IMR-90 (cell line): ENCODE results near the gene HES1. TPM values are rescaled to one million over a fixed set of nuclear protein-coding genes. Genes with fewer than 3 reads are reported as not detected.

Experiments used
- ATAC-seq: fragments of 200-7000 bp; cut with Tn5 transposase; 2 replicates; pipeline ENCODE4 v1.9.1; 2020; ENCODE audit warnings: low read depth, mild to moderate bottlenecking, moderate library complexity
- BruUV-seq: library from RNA; stranded (reverse); fragments of 400-500 nt; replicated peaks from 2 replicates; lab custom pipeline; 2021; lab: Mats Ljungman, UMichigan
- CTCF ChIA-PET: fragments of 300-600 bp; formaldehyde crosslinking; extraction: SDS; loops from one replicate; lab custom pipeline; 2021; ENCODE audit warnings: antibody characterized with exemption; lab: Yijun Ruan, JAX
- POLR2A ChIA-PET: fragments of 300-600 bp; sonication (Branson Sonifier 250); formaldehyde crosslinking; loops from one replicate; lab custom pipeline; 2022; ENCODE audit warnings: antibody characterized with exemption; ENCODE audit not compliant: unreplicated experiment; lab: Charles Lee
- DNase-seq: peaks from one replicate; pipeline ENCODE4 v3.0.0; 2013
- H2AFZ ChIP-seq: replicated peaks from 2 replicates; pipeline ENCODE3; 2013; ENCODE audit warnings: low read length, mild to moderate bottlenecking; ENCODE audit not compliant: poor library complexity
- H2AK5ac ChIP-seq: 2 replicates; pipeline ENCODE4 v1.6.1; 2013; ENCODE audit warnings: low read depth, low read length, inconsistent platforms
- H2AK9ac ChIP-seq: replicated peaks from 2 replicates; pipeline ENCODE3; 2013; ENCODE audit warnings: mild to moderate bottlenecking, low read depth, low read length, moderate library complexity; ENCODE audit not compliant: poor library complexity
- H2BK120ac ChIP-seq: 2 replicates; pipeline ENCODE4 v1.6.1; 2013; ENCODE audit warnings: low read depth, low read length, inconsistent platforms
- H2BK15ac ChIP-seq: 3 replicates; pipeline ENCODE4 v1.6.1; 2013; ENCODE audit warnings: low read depth, low read length, inconsistent platforms
- H2BK20ac ChIP-seq: 2 replicates; pipeline ENCODE4 v1.6.1; 2013; ENCODE audit warnings: low read depth, mild to moderate bottlenecking, inconsistent platforms, low read length, moderate library complexity
- H2BK5ac ChIP-seq: 2 replicates; pipeline ENCODE4 v1.6.1; 2013; ENCODE audit warnings: mild to moderate bottlenecking, low read depth, low read length, inconsistent platforms; ENCODE audit not compliant: poor library complexity, severe bottlenecking
- H3K14ac ChIP-seq: replicated peaks from 2 replicates; pipeline ENCODE4 v1.6.1; 2013; ENCODE audit warnings: low read depth, low read length, inconsistent platforms
- H3K18ac ChIP-seq: 2 replicates; pipeline ENCODE4 v1.6.1; 2013; ENCODE audit warnings: low read depth, low read length, control low read depth
- H3K23ac ChIP-seq: 2 replicates; pipeline ENCODE4 v1.6.1; 2013; ENCODE audit warnings: low read depth, low read length, inconsistent platforms
- H3K27ac ChIP-seq: 2 replicates; pipeline ENCODE4 v1.5.1; 2013; ENCODE audit warnings: mild to moderate bottlenecking, control low read depth, low read length; ENCODE audit not compliant: insufficient read depth
- H3K27me3 ChIP-seq: 2 replicates; pipeline ENCODE4 v1.6.1; 2013; ENCODE audit warnings: low read length; ENCODE audit not compliant: control insufficient read depth, insufficient read depth
- H3K36me3 ChIP-seq: 2 replicates; pipeline ENCODE4 v1.6.1; 2013; ENCODE audit warnings: low read length, mixed read lengths; ENCODE audit not compliant: control insufficient read depth, insufficient read depth
- H3K4ac ChIP-seq: 2 replicates; pipeline ENCODE4 v1.6.1; 2013; ENCODE audit warnings: low read depth, low read length, inconsistent platforms
- H3K4me1 ChIP-seq: 2 replicates; pipeline ENCODE4 v1.6.1; 2013; ENCODE audit warnings: low read length, mixed read lengths; ENCODE audit not compliant: control insufficient read depth, insufficient read depth
- H3K4me2 ChIP-seq: 2 replicates; pipeline ENCODE4 v1.6.1; 2013; ENCODE audit warnings: low read depth, mild to moderate bottlenecking, control low read depth, low read length, moderate library complexity
- H3K4me3 ChIP-seq: 2 replicates; pipeline ENCODE4 v1.5.1; 2013; ENCODE audit warnings: low read depth, mild to moderate bottlenecking, control low read depth, low read length, moderate library complexity; ENCODE audit not compliant: insufficient read depth
- H3K56ac ChIP-seq: 2 replicates; pipeline ENCODE4 v1.6.1; 2013; ENCODE audit warnings: low read length, inconsistent platforms; ENCODE audit not compliant: insufficient read depth; ENCODE audit errors: extremely low read depth
- H3K79me1 ChIP-seq, 2 experiments: 2 replicates each; pipeline ENCODE4 v1.6.1; 2013; ENCODE audit warnings: low read length in 2 of 2, inconsistent platforms in 1 of 2, low read depth in 1 of 2
- H3K9ac ChIP-seq: 2 replicates; pipeline ENCODE4 v1.6.1; 2013; ENCODE audit warnings: low read depth, low read length, control low read depth
- H3K9me1 ChIP-seq: 2 replicates; pipeline ENCODE4 v1.6.1; 2013; ENCODE audit warnings: low read length, inconsistent platforms; ENCODE audit not compliant: insufficient read depth
- H3K9me3 ChIP-seq: 2 replicates; pipeline ENCODE4 v1.6.1; 2013; ENCODE audit warnings: low read length; ENCODE audit not compliant: control insufficient read depth, insufficient read depth
- H4K20me1 ChIP-seq: 2 replicates; pipeline ENCODE4 v1.6.1; 2013; ENCODE audit warnings: low read length, inconsistent platforms; ENCODE audit not compliant: insufficient read depth
- H4K5ac ChIP-seq: 2 replicates; pipeline ENCODE4 v1.6.1; 2013; ENCODE audit warnings: mild to moderate bottlenecking, low read depth, low read length, control low read depth
- H4K8ac ChIP-seq, 2 experiments: 2 replicates each; pipeline ENCODE4 v1.6.1; 2013; ENCODE audit warnings: low read depth in 2 of 2, low read length in 2 of 2, control low read depth in 1 of 2, inconsistent platforms in 1 of 2
- H4K91ac ChIP-seq: 2 replicates; pipeline ENCODE4 v1.6.1; 2013; ENCODE audit warnings: low read depth, low read length, inconsistent platforms; ENCODE audit not compliant: insufficient read depth
- BHLHE40 ChIP-seq: fragments of 150-350 bp; IDR thresholded peaks from 2 replicates; pipeline ENCODE4 v1.6.1; 2016; ENCODE audit warnings: mild to moderate bottlenecking, low read depth, low read length
- CTCF ChIP-seq: conservative IDR thresholded peaks from 2 replicates; pipeline ENCODE4 v1.5.1; 2012; ENCODE audit warnings: mild to moderate bottlenecking, low read depth, low read length, improper control_type of control experiment
- ELK1 ChIP-seq: fragments of 150-350 bp; IDR thresholded peaks from 2 replicates; pipeline ENCODE4 v1.6.1; 2016; ENCODE audit warnings: low read depth, mild to moderate bottlenecking, low read length, moderate library complexity, borderline replicate concordance
- MAZ ChIP-seq: IDR thresholded peaks from 2 replicates; pipeline ENCODE4 v1.6.1; 2012; ENCODE audit warnings: low read depth, mild to moderate bottlenecking, low read length, improper control_type of control experiment, moderate library complexity, borderline replicate concordance
- MXI1 ChIP-seq: IDR thresholded peaks from 2 replicates; pipeline ENCODE4 v1.6.1; 2012; ENCODE audit warnings: low read depth, mild to moderate bottlenecking, low read length, moderate library complexity, borderline replicate concordance
- RAD21 ChIP-seq: IDR thresholded peaks from 2 replicates; pipeline ENCODE4 v1.6.1; 2012; ENCODE audit warnings: low read length, improper control_type of control experiment
- SMC3 ChIP-seq: fragments of 150-350 bp; IDR thresholded peaks from 2 replicates; pipeline ENCODE4 v1.6.1; 2016; ENCODE audit warnings: low read depth, mild to moderate bottlenecking, antibody characterized with exemption, low read length, moderate library complexity
- WGBS, 2 experiments: methylation state at CpG; one replicate each; pipeline versions ENCODE4 v1.1.5 to v1.1.7; 2013; ENCODE audit warnings: missing lambda C conversion rate in 2 of 2; ENCODE audit not compliant: insufficient read length in 1 of 2; ENCODE audit errors: extremely low coverage in 2 of 2; 5-methylcytosine and 5-hydroxymethylcytosine counted together
- dilution Hi-C: fragments of 300-500 bp; cut with HindIII; formaldehyde crosslinking; loops from one replicate; pipeline ENCODE4 v1.14.3; 2018; ENCODE audit warnings: low sequenced_read_pairs; ENCODE audit not compliant: unreplicated experiment
- in situ Hi-C: fragments of 300-500 bp; cut with MboI; formaldehyde crosslinking; loops from 3 replicates; pipeline ENCODE4 v1.14.3; 2019; ENCODE audit warnings: low sequenced_read_pairs, inconsistent platforms, mixed read lengths
- intact Hi-C: fragments of 100-400 bp; cut with micrococcal nuclease; formaldehyde crosslinking; loops from 2 replicates; pipeline ENCODE4 v1.10.0; 2022
- polyA plus RNA-seq, 3 experiments: library from polyadenylated mRNA; depleted of rRNA; stranded (reverse); fragments of >200 nt; gene quantifications; 2 replicates each; pipeline ENCODE4 v1.2.3, GENCODE V29; 2012; ENCODE audit warnings: low replicate concordance in 1 of 3
- total RNA-seq: library from RNA; depleted of rRNA; stranded (reverse); fragments of >200 nt; gene quantifications from 2 replicates; pipeline ENCODE4 v1.2.3, GENCODE V29; 2012

HES1 gene
- total and polyA plus RNA-seq, 2 of the 4 experiments (the other 2 are of a cell fraction): 3.6 to 6.7 TPM

- H4K20me1 ChIP-seq: no peaks in the 10 kb centered on the region
- in situ Hi-C loops (no loop called here), intact Hi-C loops (no loop called here), dilution Hi-C loops (no loop called here)
- H2BK120ac ChIP-seq: no peak overlapping the region
- no peak overlapping the region for H2BK15ac ChIP-seq
- no TSS peak for BruUV-seq
- DNase-seq (no peak), ATAC-seq (no peak)
- no peak overlapping the region for H2BK20ac ChIP-seq
- H3K56ac ChIP-seq: no peak overlapping the region
- no CpG with 5 or more reads among the region's 5 CpGs for WGBS, 2 experiments
- no peak overlapping the region for H2AK5ac ChIP-seq
- H3K9me3 ChIP-seq: no peaks in the 10 kb centered on the region
- H3K4me2 ChIP-seq: no peak overlapping the region
- no peak for TF ChIP-seq ELK1
- TF ChIP-seq RAD21: no peak
- no peak for TF ChIP-seq BHLHE40
- no peak for TF ChIP-seq CTCF
- no peak for TF ChIP-seq MAZ
- TF ChIP-seq MXI1: no peak
- no peak for TF ChIP-seq SMC3
- no peak overlapping the region for H3K4me3 ChIP-seq
- no peak overlapping the region for H3K27ac ChIP-seq
- H3K23ac ChIP-seq: no peak overlapping the region
- ChIA-PET POLR2A (no interaction called here), CTCF (interaction anchor here (0.6 to 1.1 kb wide), 3 partner anchors 12 to 234 kb away, joined by 3 to 4 read pairs (median 3); no protein-coding TSS in a partner anchor)
- H3K4ac ChIP-seq: no peak overlapping the region
- no peak overlapping the region for H2AFZ ChIP-seq
- H3K14ac ChIP-seq: no peak overlapping the region
- no peak overlapping the region for H2BK5ac ChIP-seq
- H4K5ac ChIP-seq: no peak overlapping the region
- no peak overlapping the region for H2AK9ac ChIP-seq
- no peaks in the 10 kb centered on the region for H3K79me1 ChIP-seq
- H3K18ac ChIP-seq: no peak overlapping the region
- no peak overlapping the region for H4K91ac ChIP-seq
- H3K36me3 ChIP-seq: no peaks in the 10 kb centered on the region
- H3K4me1 ChIP-seq: no peaks in the 10 kb centered on the region
- no peak overlapping the region for H4K8ac ChIP-seq
- H3K27me3 ChIP-seq: peaks cover 55% of the 10 kb centered on the region
- H3K9me1 ChIP-seq: no peaks in the 10 kb centered on the region
- H3K9ac ChIP-seq: no peak overlapping the region
Measured at GRCh38 chr3:194167480-194168282, 31.7 kb downstream of the HES1 start.
